RPMI7951 (cell line): ENCODE data around the gene HCLS1. TPM values are rescaled to one million over a fixed set of nuclear protein-coding genes. Genes with fewer than 3 reads are reported as not detected.
"Not testable (repeated sequence)": the region's sequence is repeated elsewhere in the genome, so short reads cannot be mapped to it uniquely, and the experiment has no call there.

ENCODE experiments used
- DNase-seq: peaks from one replicate; pipeline ENCODE4 v3.0.0-alpha.2; 2012; ENCODE audit warnings: low read depth
- total RNA-seq: library from RNA; depleted of rRNA; stranded (reverse); fragments of >200 nt; shearing (Covaris generic); gene quantifications from 2 replicates; pipeline ENCODE4 v1.2.3, GENCODE V29; 2014

HCLS1 gene
- total RNA-seq, 1 experiment from 2014 or later = 0.24 TPM

DNA sequence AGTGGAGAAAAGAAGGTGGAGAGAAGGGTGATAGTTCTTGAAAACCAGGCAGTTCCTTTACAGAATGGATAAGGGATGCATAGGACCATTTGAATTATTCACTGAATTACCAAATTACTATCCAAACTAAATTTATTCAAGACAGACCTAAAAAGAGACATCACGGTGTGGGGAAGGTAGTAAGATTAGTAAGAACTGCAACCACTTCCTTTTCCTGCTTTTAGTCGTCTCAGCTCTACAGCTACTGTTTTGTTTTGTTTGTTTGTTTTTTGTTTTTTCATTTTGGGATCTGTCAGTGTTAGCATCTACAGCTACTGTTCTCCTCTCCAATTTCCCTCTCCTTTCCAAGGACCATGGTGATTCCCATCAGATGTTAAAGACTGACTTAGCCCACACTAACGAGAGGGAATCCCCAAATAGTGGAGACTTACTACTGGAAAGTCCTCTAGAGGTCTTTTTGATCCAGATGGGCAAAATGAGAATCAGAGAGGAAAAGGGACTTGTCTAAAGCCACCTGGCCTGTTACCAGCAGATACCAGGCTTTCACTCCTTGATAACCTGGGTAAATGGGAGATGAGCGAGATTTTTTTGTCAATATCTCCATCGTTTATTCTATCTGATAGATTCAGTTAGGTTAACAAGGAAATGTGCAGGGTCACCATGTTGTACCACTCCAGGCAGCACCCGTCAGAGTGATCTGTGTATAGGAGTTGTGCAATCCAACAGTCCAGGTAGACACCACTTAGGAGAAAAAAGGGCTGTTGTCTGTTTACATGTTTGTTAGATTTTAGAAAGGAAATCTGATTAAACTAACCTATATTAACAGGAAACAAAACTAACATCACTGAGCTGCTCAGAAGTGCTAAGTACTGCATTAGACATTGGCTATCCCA lies 6.0 kb downstream of the HCLS1 start:
- DNase-seq = no peak

- peak; percentile 24 for DNase-seq
Measured at GRCh38 chr3:121651684-121652083, 9.0 kb downstream of the HCLS1 start.

DNA sequence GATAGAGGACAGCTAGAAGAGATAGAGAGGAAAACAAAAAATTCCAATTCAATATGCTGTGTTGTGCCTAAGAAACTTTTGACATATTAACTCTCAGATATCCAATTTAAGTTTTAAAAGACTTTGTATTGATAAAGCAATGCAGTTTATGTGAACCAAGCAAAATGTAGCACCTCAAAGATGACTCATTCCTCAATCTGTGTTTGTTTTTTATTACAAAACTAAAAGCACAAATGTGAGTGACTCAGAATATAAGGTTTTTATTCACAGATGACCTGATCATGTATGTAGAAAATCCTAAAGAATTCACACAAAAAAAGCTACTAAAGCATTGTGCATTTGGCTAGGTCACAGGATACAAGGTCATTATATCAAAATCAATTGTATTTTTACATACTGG lies 11.1 kb downstream of the HCLS1 start:
- DNase-seq = no peak

DNA sequence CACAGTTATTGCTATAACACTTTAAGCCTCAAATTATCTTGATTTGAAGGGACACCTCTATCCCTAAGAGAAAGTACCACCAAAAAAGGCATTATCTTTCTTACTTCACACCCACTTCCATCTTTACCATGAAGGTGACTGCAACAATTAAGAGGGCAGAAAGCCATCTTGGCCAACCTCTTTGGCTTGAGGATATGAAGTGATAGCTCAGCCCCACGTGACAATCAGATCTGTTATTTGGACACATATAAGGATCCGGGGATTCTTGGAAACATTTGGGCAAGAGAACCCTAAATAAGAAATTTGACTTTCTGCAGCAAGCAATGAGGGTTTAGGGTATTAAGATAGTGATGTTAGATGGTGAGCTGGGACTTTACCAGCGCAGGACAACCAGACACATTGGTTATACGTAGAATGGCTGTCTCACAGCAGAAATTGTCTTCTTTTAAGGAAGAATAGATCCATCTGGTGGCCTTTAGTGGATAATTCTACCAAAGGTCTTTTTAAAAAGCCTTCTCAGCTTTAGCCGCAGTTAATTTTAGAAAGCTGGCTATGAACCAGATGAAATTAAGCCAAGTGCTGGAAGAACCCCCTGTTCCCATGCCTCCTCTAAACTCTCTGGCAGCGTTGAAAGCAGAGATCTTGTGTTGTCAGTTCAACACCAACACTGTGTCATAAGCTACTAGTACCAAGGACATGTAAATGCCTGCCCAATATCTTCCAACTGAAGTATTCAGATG lies 12.3 kb downstream of the HCLS1 start:
- no peak for DNase-seq

DNA sequence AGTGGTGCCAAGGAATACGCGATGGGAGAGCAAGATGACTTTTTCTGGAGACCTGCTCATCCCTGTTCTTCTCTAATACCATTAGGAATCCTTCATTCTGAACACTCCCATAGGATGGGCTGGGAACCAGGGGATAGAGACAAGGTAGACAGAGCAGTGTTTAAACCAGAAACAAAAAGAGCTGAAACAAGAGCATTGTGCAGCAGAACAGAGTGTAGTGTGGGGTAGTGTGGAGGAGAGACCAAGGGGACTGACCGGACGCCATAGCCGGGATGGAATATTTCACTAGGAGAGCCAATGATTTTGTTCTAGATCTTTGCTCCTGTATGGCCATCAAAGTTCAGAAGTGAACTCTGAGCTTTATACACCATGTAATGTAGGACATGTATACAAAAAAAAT lies 15.6 kb downstream of the HCLS1 start:
- DNase-seq = no peak

DNA sequence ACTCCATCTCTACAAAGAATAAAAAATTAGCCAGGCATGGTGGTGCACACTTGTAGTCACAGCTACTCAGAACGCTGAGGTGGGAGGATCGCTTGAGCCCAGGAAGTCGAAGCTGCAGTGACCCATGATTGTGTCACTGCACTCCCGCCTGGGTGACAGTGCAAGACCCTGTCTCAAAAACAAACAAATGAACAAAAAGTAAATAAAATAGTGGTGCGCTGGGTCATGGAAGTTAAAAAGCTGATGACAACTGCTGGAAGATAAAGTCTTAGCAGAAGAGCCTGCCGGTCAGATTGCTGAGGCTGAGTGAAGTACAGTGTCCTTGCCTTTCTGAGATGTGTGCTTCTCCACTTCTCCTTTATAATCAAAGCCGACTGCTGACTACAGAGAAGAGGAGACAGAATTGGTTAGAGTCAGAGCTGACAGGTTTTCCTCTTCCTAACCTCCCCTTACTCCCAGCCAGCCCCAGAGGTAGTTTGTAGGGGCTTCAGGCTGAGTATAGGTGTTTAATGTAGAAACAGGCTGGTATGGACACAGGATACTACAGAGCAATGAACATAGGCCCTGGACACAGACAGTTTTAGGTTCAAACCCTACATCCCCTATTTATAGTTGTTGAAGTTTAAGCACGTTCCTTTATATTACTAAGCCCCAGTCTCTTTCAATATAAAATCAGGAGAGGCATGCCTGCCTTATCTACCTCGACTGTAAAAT lies 17.9 kb downstream of the HCLS1 start:
- DNase-seq = no peak

DNA sequence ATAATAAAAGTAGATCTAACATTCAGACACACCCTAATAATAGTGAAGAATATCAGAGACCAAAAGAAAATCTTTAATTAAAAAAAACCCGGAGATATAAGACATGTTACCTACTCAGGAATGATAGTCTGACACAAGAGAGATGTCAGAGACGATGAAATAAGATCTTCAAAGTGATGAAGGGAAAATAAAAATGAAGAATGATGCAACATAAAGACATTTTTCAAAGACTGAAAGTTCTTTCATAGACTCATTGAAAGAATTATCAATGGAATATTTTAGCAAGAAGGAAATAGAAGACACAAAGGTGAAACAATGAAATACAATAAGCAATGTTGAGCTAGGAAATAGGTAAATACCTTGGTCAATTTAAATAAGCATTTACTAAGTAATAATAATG lies 19.6 kb downstream of the HCLS1 start:
- no peak for DNase-seq

GRCh38 chr3:121637922-121638321 lies 22.8 kb downstream of the HCLS1 start:
- DNase-seq = no peak

- no peak for DNase-seq
Measured at GRCh38 chr3:121630355-121630754, 30.3 kb downstream of the HCLS1 start.

- no peak for DNase-seq
Measured at GRCh38 chr3:121629601-121630000, 31.1 kb downstream of the HCLS1 start.

DNA sequence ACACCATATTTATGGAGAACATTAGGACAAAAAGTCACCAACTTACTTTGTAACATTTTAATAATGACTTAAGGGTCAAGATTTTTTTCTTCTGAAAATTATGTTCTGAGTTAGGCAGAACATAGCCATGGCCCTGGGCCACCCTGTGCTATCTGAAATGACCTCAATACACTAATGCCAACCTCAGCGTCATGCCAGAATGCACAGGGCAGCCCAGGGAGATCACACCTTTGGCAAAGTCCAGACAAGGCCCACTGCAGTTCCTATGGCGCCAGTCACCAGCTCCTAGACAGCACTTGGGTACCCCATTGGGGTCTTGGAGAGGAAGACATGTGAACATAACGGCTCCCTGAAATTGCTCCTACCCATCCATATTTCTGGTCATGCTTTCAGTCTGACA lies 33.1 kb downstream of the HCLS1 start:
- no peak for DNase-seq

- DNase-seq = no peak
Measured at GRCh38 chr3:121627211-121627610, 33.5 kb downstream of the HCLS1 start.

- DNase-seq = no peak
Measured at GRCh38 chr3:121626495-121626894, 34.2 kb downstream of the HCLS1 start.

GRCh38 chr3:121624147-121624899 lies 36.4 kb downstream of the HCLS1 start:
- DNase-seq = no peak

DNA sequence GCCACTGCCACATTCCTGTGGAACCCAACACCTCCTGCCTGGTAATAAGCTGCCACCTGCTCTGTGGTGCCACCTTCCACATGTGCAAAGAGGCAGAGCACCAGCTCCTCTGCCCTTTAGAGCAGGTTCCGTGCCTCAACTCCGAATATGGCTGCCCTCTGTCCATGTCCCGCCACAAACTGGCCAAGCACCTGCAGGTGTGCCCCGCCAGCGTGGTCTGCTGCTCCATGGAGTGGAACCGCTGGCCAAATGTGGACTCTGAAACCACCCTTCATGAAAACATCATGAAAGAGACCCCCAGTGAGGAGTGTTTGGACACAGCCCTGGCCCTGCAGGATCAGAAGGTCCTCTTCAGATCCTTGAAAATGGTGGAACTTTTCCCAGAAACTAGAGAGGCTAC lies 39.2 kb downstream of the HCLS1 start:
- no peak for DNase-seq

DNA sequence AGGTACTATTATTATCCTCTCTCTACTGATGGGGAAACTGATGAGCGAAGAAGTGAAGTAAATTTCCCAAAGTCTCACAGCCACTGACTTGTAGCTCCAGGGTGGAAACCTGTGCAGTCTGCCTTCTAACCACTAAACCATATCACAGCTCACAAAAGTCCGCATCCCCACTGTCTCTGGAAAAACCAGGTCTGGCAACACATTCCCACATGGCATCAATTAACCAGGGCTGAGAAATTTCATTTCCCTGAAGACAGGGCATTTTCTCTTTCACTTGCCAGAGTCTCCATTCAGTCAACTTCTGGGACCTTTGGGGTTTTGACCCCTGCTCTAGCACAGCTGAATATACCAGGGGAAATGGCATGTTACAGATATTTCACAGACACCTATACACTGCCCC lies 41.0 kb downstream of the HCLS1 start:
- DNase-seq = peak; percentile 15

DNA sequence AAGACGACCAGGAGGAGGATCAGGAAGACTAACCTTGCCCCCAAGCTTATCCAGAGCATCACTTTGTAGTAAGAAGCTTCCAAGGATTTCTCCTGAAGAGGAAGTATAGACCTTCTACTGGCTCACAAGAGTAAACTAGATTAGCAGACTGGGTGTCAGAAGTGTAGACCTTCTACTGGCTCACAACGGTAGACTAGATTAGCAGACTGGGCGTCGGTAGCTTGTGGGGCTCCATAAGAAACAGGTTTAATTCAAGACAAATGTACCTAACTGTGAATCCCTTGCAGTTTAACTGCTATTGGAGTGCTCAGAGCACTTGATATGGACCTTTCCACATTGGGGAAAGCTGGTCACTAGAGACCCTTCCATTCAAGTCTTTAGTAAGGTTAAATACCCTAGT lies 54.6 kb downstream of the HCLS1 start:
- DNase-seq = no peak

DNA sequence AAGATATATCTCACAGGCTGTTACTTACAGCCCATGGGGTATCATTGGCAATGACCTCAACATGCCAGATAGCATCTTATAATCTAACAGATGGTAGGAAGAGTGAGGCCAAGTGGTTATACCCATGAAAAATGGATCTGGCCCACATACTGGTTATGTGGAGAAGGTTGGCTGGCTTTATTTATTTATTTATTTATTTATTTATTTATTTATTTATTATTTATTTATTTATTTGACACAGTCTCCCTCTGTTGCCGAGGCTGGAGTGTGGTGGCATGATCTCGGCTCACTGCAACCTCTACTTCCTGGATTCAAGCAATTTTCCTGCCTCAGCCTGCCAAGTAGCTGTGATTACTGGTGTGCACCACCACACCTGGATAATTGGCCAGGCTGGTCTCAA lies 55.9 kb downstream of the HCLS1 start:
- no peak for DNase-seq

DNA sequence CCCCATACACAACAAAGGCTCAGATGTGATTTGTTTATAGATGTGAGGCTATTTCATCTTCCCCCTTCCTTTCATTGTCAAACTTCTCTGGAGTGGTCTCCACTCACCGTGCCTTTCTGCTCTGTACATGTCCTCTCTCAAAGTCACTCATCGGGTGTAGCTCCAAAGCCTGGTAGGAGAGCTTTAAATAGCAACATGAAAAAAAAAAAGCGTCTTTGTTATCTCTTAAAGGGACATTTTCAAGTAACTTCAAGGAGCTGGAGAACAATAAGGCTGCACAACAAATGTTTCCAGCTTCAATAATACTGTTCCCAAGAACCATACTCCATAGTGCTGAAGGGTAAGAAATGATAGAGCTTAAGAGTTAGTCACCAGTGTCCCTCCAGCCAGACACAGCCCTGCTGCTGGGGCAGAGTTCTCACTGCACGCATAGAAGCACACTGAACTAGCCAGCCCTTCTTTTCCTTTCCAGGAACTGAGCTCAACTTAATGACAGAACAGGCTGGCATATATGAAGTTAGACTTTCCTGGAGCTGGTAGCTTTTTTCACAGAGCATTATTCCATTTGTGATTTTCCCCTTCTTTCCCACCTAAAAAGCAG lies 59.4 kb downstream of the HCLS1 start:
- DNase-seq = no peak

DNA sequence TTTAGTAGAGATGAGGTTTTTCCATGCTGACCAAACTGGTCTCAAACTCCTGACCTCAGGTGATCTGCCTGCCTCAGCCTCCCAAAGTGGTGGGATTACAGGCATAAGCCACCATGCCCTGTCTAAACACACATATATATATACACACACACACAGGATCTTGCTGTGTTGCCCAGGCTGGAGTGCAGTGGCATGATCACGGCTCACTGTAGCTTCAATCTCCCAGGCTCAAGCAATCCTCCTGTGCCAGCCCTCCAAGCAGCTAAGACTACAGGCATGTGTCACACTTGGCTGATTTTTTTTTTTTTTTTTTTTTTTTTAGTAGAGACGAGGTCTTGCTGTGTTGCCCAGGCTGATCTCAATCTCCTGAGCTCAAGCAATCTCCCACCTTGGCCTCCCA lies 60.8 kb downstream of the HCLS1 start:
- not testable (repeated sequence) for DNase-seq

GRCh38 chr3:121598564-121598963 lies 62.1 kb downstream of the HCLS1 start:
- DNase-seq = no peak
